A673 (cell line): ENCODE results near the gene ANTXRL. TPM values are rescaled to one million over a fixed set of nuclear protein-coding genes. Genes with fewer than 3 reads are reported as not detected.

Experiments
- BruUV-seq: library from RNA; stranded (reverse); fragments of 400-500 nt; replicated peaks from 2 replicates; lab custom pipeline; 2021; lab: Mats Ljungman, UMichigan
- CTCF ChIA-PET: fragments of 300-600 bp; sonication (Branson Sonifier 250); formaldehyde crosslinking; loops from one replicate; lab custom pipeline; 2022; ENCODE audit warnings: antibody characterized with exemption; lab: Charles Lee
- POLR2A ChIA-PET: fragments of 300-600 bp; sonication (Branson Sonifier 250); formaldehyde crosslinking; loops from one replicate; lab custom pipeline; 2022; ENCODE audit warnings: antibody characterized with exemption; ENCODE audit not compliant: low non-redundant PET; lab: Charles Lee
- DNase-seq: peaks from one replicate; pipeline ENCODE4 v3.0.0-alpha.2; 2015; ENCODE audit warnings: low spot score
- H3K27ac ChIP-seq: fragments of 200-600 bp; sonication (generic); 2 replicates; pipeline ENCODE4 v1.5.1; 2016; ENCODE audit warnings: mixed run types, low read depth, mild to moderate bottlenecking, mixed read lengths, antibody characterized with exemption, low read length; ENCODE audit not compliant: poor library complexity, severe bottlenecking
- H3K27me3 ChIP-seq: fragments of 200-600 bp; sonication (generic); replicated peaks from 2 replicates; pipeline ENCODE4 v1.6.1; 2017; ENCODE audit warnings: mixed run types, low read depth, mild to moderate bottlenecking, mixed read lengths, antibody characterized with exemption, low read length; ENCODE audit not compliant: insufficient read depth, poor library complexity
- H3K36me3 ChIP-seq: fragments of 200-600 bp; sonication (generic); 2 replicates; pipeline ENCODE4 v1.6.1; 2016; ENCODE audit warnings: mixed run types, mild to moderate bottlenecking, mixed read lengths, antibody characterized with exemption, low read length; ENCODE audit not compliant: insufficient read depth, poor library complexity, severe bottlenecking
- H3K4me1 ChIP-seq: fragments of 200-600 bp; sonication (generic); 2 replicates; pipeline ENCODE4 v1.6.1; 2017; ENCODE audit warnings: mixed run types, mild to moderate bottlenecking, mixed read lengths, antibody characterized with exemption, low read length; ENCODE audit not compliant: insufficient read depth, poor library complexity, severe bottlenecking
- H3K4me3 ChIP-seq: fragments of 200-600 bp; sonication (generic); 2 replicates; pipeline ENCODE4 v1.5.1; 2016; ENCODE audit warnings: low read depth, mixed run types, mild to moderate bottlenecking, mixed read lengths, low read length; ENCODE audit not compliant: poor library complexity, severe bottlenecking
- H3K9me3 ChIP-seq: fragments of 200-600 bp; sonication (generic); 2 replicates; pipeline ENCODE4 v1.6.1; 2016; ENCODE audit warnings: mixed run types, low read depth, mild to moderate bottlenecking, mixed read lengths, antibody characterized with exemption, low read length; ENCODE audit not compliant: poor library complexity, severe bottlenecking
- EZH2 ChIP-seq: fragments of 200-600 bp; sonication (generic); IDR thresholded peaks from 2 replicates; pipeline ENCODE4 v1.6.1; 2017; ENCODE audit warnings: borderline replicate concordance, low read depth, mild to moderate bottlenecking, mixed read lengths, antibody characterized with exemption, low read length; ENCODE audit not compliant: poor library complexity, severe bottlenecking
- intact Hi-C: fragments of 100-400 bp; cut with micrococcal nuclease; formaldehyde crosslinking; loops from one replicate; pipeline ENCODE4 v1.10.0; 2022; ENCODE audit not compliant: unreplicated experiment
- total RNA-seq: library from RNA; stranded (reverse); gene quantifications from 2 replicates; pipeline ENCODE4 v1.2.3, GENCODE V29; 2021
- TF ChIP-seq, protein P1 (sequence below): fragments of 300-800, 200-600 bp; sonication (generic); conservative IDR thresholded peaks from 2 replicates; pipeline ENCODE4 v1.5.1; 2017; ENCODE audit warnings: low read depth, mild to moderate bottlenecking, antibody characterized with exemption, low read length, moderate library complexity, mixed read lengths

The ANTXRL gene
- total RNA-seq, 1 experiment from 2014 or later, result not detected

DNA sequence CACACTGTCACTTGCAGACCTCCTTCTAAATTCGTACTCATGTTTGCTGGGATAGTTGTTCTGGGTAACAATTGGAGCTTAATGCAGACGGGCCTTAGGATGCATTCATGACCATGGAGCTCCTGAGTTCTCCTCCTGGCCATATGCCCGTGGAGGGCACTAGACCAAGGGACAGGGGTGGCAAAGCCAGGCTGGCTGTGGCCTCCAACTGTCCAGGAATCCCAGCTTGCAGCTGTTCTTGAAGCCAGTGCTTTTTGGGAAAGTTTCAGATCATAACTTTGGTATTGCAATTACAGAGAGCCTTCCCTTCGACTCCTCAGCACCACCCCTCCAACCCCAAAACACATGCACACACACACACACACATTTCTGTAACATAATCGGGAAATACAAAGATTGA is 30.6 kb downstream of the ANTXRL start:
- no peak for TF ChIP-seq EZH2
- TF ChIP-seq, protein P1, sequence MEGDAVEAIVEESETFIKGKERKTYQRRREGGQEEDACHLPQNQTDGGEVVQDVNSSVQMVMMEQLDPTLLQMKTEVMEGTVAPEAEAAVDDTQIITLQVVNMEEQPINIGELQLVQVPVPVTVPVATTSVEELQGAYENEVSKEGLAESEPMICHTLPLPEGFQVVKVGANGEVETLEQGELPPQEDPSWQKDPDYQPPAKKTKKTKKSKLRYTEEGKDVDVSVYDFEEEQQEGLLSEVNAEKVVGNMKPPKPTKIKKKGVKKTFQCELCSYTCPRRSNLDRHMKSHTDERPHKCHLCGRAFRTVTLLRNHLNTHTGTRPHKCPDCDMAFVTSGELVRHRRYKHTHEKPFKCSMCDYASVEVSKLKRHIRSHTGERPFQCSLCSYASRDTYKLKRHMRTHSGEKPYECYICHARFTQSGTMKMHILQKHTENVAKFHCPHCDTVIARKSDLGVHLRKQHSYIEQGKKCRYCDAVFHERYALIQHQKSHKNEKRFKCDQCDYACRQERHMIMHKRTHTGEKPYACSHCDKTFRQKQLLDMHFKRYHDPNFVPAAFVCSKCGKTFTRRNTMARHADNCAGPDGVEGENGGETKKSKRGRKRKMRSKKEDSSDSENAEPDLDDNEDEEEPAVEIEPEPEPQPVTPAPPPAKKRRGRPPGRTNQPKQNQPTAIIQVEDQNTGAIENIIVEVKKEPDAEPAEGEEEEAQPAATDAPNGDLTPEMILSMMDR, result no peak
- CTCF ChIA-PET, result no interaction called here

GRCh38 chr10:46317889-46318288 is 31.1 kb downstream of the ANTXRL start:
- intact Hi-C loops, result no loop called here
- DNase-seq, result no peak
- ChIA-PET POLR2A (no interaction called here), CTCF (no interaction called here)
- Histone ChIP-seq H3K27ac (no peak overlapping the region), H3K4me3 (no peak overlapping the region), H3K4me1 (no peaks in the 10 kb centered on the region), H3K36me3 (no peaks in the 10 kb centered on the region), H3K9me3 (no peaks in the 10 kb centered on the region), H3K27me3 (peaks cover 20% of the 10 kb centered on the region)
- BruUV-seq, result no TSS peak
- TF ChIP-seq, protein P1, result no peak
- no peak for TF ChIP-seq EZH2

More for the DNA sequence above, 30.6 kb downstream of the ANTXRL start:
- Histone ChIP-seq H3K36me3 (no peaks in the 10 kb centered on the region), H3K4me3 (no peak overlapping the region), H3K27ac (no peak overlapping the region), H3K9me3 (no peaks in the 10 kb centered on the region), H3K27me3 (peaks cover 15% of the 10 kb centered on the region), H3K4me1 (no peaks in the 10 kb centered on the region)
- BruUV-seq, result no TSS peak
- POLR2A ChIA-PET, result no interaction called here
- DNase-seq, result no peak
- intact Hi-C loops, result no loop called here

DNA sequence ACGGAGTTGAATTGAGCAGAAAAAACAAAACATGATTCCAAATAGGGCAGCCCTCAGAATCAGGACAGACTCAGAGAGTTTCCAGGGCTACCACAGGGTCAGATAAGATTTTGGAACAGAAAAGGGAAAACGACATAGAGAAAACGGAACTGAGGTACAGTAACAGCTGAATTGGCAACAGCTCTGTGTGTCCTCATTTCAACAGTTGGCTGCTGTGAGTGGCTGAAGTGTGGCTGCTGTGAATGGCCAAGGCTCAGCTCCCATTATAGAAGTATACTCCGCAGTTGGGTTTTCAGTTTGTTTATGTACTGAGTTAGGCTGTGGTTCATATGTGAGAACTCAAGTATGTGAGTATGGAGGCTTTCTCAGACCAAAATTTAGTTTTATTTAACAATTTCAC is 32.0 kb downstream of the ANTXRL start:
- BruUV-seq, result no TSS peak
- Histone ChIP-seq H3K27me3 (peaks cover 27% of the 10 kb centered on the region), H3K4me3 (no peak overlapping the region), H3K36me3 (no peaks in the 10 kb centered on the region), H3K27ac (no peak overlapping the region), H3K9me3 (no peaks in the 10 kb centered on the region), H3K4me1 (no peaks in the 10 kb centered on the region)
- no peak for DNase-seq
- POLR2A ChIA-PET, result no interaction called here
- intact Hi-C loops, result no loop called here
- no peak for TF ChIP-seq EZH2
- TF ChIP-seq, protein P1, result no peak
- CTCF ChIA-PET, result no interaction called here
